HK-2 (cell line): ENCODE data around the gene IL12B.
A peak's percentile ranks its signal among the peaks of the same experiment; 100 is the strongest.
"Not testable (repeated sequence)": the region's sequence is repeated elsewhere in the genome, so short reads cannot be mapped to it uniquely, and the experiment has no call there.

Source experiments
- DNase-seq: peaks from one replicate; pipeline ENCODE4 v3.0.0-alpha.2; 2018; ENCODE audit not compliant: unreplicated experiment

IL12B gene

GRCh38 chr5:159330131-159330800, at the start of gene IL12B:
Gene IL12B, minus strand, starts transcription at chr5:159330487. Its CDS starts 3,705 bp downstream, at chr5:159326782.
- no peak for DNase-seq

- DNase-seq = no peak
Observed at GRCh38 chr5:159377653-159378052, 47.4 kb upstream of the IL12B start.

- not testable (repeated sequence) for DNase-seq
Observed at GRCh38 chr5:159367866-159368265, 37.6 kb upstream of the IL12B start.

- not testable (repeated sequence) for DNase-seq
Observed at GRCh38 chr5:159366776-159367175, 36.5 kb upstream of the IL12B start.

GRCh38 chr5:159362220-159362619, 31.9 kb upstream of the IL12B start:
- DNase-seq = no peak

- DNase-seq = not testable (repeated sequence)
Observed at GRCh38 chr5:159359871-159360270, 29.6 kb upstream of the IL12B start.

- DNase-seq = no peak
Observed at GRCh38 chr5:159359408-159359807, 29.1 kb upstream of the IL12B start.

- no peak for DNase-seq
Observed at GRCh38 chr5:159353661-159354252, 23.5 kb upstream of the IL12B start.

GRCh38 chr5:159350644-159351043, 20.4 kb upstream of the IL12B start:
- not testable (repeated sequence) for DNase-seq

- not testable (repeated sequence) for DNase-seq
Observed at GRCh38 chr5:159350216-159350615, 19.9 kb upstream of the IL12B start.

- no peak for DNase-seq
Observed at GRCh38 chr5:159345861-159346260, 15.6 kb upstream of the IL12B start.

- no peak for DNase-seq
Observed at GRCh38 chr5:159345336-159345735, 15.0 kb upstream of the IL12B start.

GRCh38 chr5:159343295-159344094, 13.2 kb upstream of the IL12B start:
- no peak for DNase-seq

- no peak for DNase-seq
Observed at GRCh38 chr5:159342840-159343239, 12.6 kb upstream of the IL12B start.

- DNase-seq = peak; percentile 42
Observed at GRCh38 chr5:159341906-159342310, 11.6 kb upstream of the IL12B start.

GRCh38 chr5:159341145-159341544, 10.9 kb upstream of the IL12B start:
- no peak for DNase-seq

GRCh38 chr5:159340511-159340910, 10.2 kb upstream of the IL12B start:
- DNase-seq = no peak

- DNase-seq = no peak
Observed at GRCh38 chr5:159339460-159339859, 9.2 kb upstream of the IL12B start.

GRCh38 chr5:159338118-159338517, 7.8 kb upstream of the IL12B start:
- DNase-seq = no peak

GRCh38 chr5:159337016-159337955, 7.0 kb upstream of the IL12B start:
- no peak for DNase-seq

GRCh38 chr5:159336586-159336985, 6.3 kb upstream of the IL12B start:
- no peak for DNase-seq

- DNase-seq = no peak
Observed at GRCh38 chr5:159333545-159333925, 3.2 kb upstream of the IL12B start.
